Measurements from ENCODE around the gene C16orf95.

DNA sequence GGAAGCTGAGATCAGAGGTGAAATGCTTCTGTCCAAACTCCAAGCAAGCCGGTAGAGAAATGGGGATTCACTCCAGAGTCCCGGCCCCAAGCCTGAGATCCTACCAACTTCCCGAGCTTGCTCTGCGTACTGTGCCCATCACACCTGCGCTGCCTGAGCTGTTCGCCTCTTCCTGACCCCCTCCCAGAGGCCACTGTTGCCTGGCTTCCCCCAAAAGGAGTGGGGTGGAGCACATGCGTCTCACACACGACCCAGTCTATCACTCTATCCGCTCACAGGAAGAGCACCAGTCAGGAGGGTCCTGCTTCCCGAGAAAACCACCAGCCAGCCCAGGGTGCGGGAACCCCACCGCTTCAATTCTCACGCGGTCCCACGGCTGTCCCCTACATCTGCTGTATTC, 13.5 kb upstream of the C16orf95 start:
- TF ChIP-seq GATA2 (IDR thresholded peaks at IDR 0.05; ENCODE audit: low read depth, low read length) (no peak), GATA3 (IDR thresholded peaks at IDR 0.05; ENCODE audit: low read depth, low read length) (no peak)
